GM10248 (cell line): ENCODE results near the gene ARL15.

Source experiments
- CTCF ChIA-PET: fragments of 300-600 bp; sonication (Branson Sonifier 250); formaldehyde crosslinking; extraction: SDS; loops from one replicate; lab custom pipeline; 2021; ENCODE audit warnings: antibody characterized with exemption; lab: Yijun Ruan, JAX
- POLR2A ChIA-PET: fragments of 350-650 bp; sonication (Branson Sonifier 250); formaldehyde crosslinking; extraction: SDS; loops from one replicate; lab custom pipeline; 2020; ENCODE audit warnings: antibody characterized with exemption; lab: Yijun Ruan, JAX
- DNase-seq: peaks from one replicate; pipeline ENCODE4 v3.0.0; 2012; ENCODE audit errors: extremely low spot score
- TF ChIP-seq, protein P1 (sequence below): IDR thresholded peaks from 2 replicates; pipeline ENCODE4 v1.5.1; 2012; ENCODE audit warnings: mild to moderate bottlenecking, low read depth; ENCODE audit errors: extremely low read depth, missing control alignments, control extremely low read depth

ARL15 gene

DNA sequence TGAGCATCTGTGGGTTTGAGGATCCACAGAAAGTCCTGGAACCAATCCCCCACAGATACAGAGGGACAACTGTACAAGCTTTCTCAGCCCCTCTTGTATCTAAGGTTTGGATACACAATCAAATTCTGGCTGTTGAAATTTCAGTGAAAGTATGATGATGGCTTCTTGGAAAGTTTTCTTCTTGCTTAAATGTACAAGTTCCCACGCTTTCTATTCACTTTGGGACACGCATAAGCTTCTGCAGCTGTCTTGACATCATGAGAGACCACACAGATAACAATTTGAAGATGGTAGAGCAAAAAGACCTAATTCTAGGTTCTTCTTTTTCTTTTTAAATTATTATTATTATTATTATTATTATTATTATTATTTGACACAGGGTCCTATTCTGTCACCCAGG, 31.6 kb upstream of the ARL15 start:
- TF ChIP-seq, protein P1, sequence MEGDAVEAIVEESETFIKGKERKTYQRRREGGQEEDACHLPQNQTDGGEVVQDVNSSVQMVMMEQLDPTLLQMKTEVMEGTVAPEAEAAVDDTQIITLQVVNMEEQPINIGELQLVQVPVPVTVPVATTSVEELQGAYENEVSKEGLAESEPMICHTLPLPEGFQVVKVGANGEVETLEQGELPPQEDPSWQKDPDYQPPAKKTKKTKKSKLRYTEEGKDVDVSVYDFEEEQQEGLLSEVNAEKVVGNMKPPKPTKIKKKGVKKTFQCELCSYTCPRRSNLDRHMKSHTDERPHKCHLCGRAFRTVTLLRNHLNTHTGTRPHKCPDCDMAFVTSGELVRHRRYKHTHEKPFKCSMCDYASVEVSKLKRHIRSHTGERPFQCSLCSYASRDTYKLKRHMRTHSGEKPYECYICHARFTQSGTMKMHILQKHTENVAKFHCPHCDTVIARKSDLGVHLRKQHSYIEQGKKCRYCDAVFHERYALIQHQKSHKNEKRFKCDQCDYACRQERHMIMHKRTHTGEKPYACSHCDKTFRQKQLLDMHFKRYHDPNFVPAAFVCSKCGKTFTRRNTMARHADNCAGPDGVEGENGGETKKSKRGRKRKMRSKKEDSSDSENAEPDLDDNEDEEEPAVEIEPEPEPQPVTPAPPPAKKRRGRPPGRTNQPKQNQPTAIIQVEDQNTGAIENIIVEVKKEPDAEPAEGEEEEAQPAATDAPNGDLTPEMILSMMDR = no peak
- CTCF ChIA-PET = interaction anchor here (1.2 kb wide), 1 partner anchor 10 kb away, joined by 3 read pairs; no protein-coding TSS in a partner anchor
- POLR2A ChIA-PET = no interaction called here
- DNase-seq = no peak

DNA sequence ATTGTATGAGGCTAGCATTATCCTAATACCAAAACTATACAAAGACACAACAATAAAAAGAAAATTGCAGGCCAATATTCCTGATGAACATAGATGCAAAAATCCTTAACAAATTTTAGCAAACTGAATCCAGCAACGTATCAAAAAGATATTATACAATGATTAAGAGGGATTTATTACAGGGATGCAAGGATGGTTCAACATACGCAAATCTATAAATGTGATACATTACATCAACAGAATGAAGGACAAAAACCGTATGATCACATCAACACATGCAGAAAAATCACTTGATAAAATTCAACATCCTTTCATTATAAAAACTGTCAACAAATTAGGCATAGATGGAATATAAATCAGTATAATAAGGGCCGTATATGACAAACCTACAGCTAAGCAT, 27.1 kb upstream of the ARL15 start:
- DNase-seq = no peak

DNA sequence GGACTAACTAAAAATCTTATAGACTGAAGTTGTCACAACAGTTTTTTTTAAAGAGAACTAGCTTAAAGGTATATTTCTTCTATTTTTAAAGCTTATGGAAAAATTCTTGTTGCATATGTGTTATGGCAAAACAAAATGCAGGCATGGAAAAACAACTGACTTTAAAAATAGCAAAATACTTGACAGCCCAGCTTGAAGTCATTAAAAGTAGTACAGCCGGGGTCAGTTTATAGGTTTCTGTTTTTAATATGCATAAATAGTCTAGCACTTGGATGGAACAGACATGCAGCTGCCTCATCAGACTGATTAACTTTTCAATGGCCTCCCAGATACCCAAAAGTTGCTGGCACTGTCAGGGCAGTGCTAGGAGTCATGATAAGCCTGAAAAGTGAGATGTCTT, 22.3 kb upstream of the ARL15 start:
- CTCF ChIA-PET = interaction anchor here (1.1 to 1.5 kb wide), 5 partner anchors 9 to 31 kb away, joined by 3 to 4 read pairs (median 3); no protein-coding TSS in a partner anchor
- TF ChIP-seq, protein P1 = no peak
- no peak for DNase-seq
- POLR2A ChIA-PET = no interaction called here

More for the DNA sequence above, 27.1 kb upstream of the ARL15 start:
- POLR2A ChIA-PET = no interaction called here
- CTCF ChIA-PET = interaction anchor here (1.0 to 1.3 kb wide), 2 partner anchors 22 to 26 kb away, joined by 3 to 4 read pairs; no protein-coding TSS in a partner anchor
- TF ChIP-seq, protein P1 = no peak

DNA sequence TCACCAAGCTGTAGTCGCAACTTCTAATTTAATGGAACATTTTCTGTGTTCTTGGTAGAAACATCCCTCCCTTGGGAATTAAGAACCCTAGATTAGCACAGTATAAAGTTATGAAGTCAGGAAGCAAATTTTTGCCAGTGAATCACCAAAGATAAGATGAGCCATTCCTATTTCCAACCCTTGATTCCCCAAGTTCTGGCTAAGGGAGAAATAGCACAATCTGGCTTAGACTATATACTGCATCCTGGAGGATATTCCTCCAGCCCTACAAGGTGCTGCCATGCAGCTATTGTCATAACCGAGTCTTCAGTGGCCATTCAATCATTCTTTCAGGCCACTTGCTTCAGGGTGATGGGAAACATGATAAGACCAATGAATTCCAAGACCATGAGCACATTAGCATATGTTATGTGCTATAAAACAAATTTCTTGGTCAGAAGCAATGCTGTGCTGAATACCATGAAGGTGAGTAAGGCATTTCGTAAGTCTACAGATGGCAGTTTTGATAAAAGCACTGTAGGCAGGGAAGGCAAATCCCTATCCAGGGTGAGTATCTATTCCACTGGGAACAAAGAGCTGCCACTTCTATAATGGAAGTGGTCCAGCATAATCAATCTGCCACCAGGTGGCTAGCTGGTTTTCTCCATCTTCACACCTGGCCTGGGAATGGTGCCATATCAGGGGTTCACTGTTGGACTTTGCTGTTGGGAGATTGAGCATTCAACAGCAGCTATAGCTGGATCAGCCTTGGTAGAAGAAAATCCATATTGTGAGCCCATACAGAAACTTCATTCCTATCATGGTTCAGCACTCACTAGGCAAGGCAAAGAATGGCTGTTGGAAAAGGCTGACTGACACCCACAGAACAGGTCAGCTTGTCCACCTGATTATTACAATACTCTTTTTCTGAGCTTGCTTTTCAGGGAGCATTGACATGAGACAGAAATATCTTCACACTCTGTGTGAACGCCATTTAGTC, 19.6 kb upstream of the ARL15 start:
- TF ChIP-seq, protein P1 = no peak
- CTCF ChIA-PET = interaction anchor here (1.0 to 1.7 kb wide), 5 partner anchors 9 to 160 kb away, joined by 3 to 5 read pairs (median 4); no protein-coding TSS in a partner anchor
- no peak for DNase-seq
- POLR2A ChIA-PET = interaction anchor here (1.8 kb wide), 1 partner anchor 20 kb away, joined by 5 read pairs; the partner anchor contains the start of gene ARL15

DNA sequence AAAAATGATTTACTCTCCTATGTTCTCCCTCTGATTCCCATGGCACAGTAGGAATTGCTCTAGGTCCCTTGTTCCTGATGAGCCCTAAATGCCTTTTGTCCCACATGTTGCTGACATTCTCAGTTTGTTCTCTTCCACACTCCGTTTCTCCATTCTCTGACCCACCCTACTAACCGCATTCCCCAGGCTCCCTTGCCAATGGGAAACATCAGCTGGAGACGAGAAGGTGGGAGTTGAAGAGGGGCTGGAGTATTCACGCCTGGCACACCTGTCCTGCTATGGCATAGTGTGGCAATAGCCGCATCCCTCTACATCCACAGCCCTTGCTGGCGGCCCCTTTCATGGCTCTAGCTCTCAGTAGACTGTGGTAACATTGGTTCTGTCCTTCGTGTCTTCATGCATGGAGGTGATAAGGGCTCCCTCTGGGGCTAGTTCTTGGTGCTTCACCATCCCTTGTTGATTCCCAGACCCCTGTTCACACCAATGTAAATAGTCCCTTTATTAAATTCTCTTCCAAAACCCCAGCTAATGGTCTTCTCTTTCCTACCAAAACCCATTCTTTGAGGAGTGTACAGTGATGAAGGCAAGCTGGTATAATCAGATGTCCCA, 16.4 kb upstream of the ARL15 start:
- ChIA-PET CTCF (interaction anchor here (0.7 to 1.6 kb wide), 5 partner anchors 9 to 163 kb away, joined by 3 to 6 read pairs (median 4); no protein-coding TSS in a partner anchor), POLR2A (interaction anchor here (1.1 to 1.6 kb wide), 2 partner anchors 15 to 16 kb away, joined by 3 to 8 read pairs; partner anchors contain the start of gene ARL15)
- TF ChIP-seq, protein P1 = no peak
- no peak for DNase-seq
